Keratinocyte (primary cell): ENCODE data around the gene ZNF516. TPM values are rescaled to one million over a fixed set of nuclear protein-coding genes. Genes with fewer than 3 reads are reported as not detected.

Experiments used
- DNase-seq: peaks from one replicate; pipeline ENCODE4 v3.0.0-alpha.2; 2011; ENCODE audit warnings: low read depth, missing footprints, low spot score
- FAIRE-seq: peaks from 2 replicates; lab custom pipeline; 2011; peaks lifted over from hg19 to GRCh38; lab: Jason Lieb, UNC
- H2AFZ ChIP-seq: 2 replicates; pipeline ENCODE4 v1.6.0; 2012; ENCODE audit warnings: low read length, control low read depth, inconsistent platforms; ENCODE audit not compliant: control insufficient read depth
- H3K27ac ChIP-seq: 2 replicates; pipeline ENCODE4 v1.5.1; 2011; ENCODE audit warnings: low read length; ENCODE audit not compliant: control insufficient read depth, insufficient read depth
- H3K27me3 ChIP-seq: 3 replicates; pipeline ENCODE4 v1.6.0; 2011; ENCODE audit warnings: low read length; ENCODE audit not compliant: control insufficient read depth, insufficient read depth; ENCODE audit errors: extremely low read depth
- H3K36me3 ChIP-seq, 2 experiments: 2 replicates in 1 of 2; 3 replicates in 1 of 2; pipeline ENCODE4 v1.5.1; 2011; ENCODE audit warnings: low read length in 2 of 2, mild to moderate bottlenecking in 1 of 2; ENCODE audit not compliant: control insufficient read depth in 2 of 2, insufficient read depth in 2 of 2; ENCODE audit errors: extremely low read depth in 1 of 2
- H3K4me1 ChIP-seq: 3 replicates; pipeline ENCODE4 v1.5.1; 2011; ENCODE audit warnings: low read length; ENCODE audit not compliant: control insufficient read depth, insufficient read depth; ENCODE audit errors: extremely low read depth
- H3K4me2 ChIP-seq: 3 replicates; pipeline ENCODE4 v1.6.0; 2011; ENCODE audit warnings: low read depth, low read length; ENCODE audit not compliant: control insufficient read depth, insufficient read depth; ENCODE audit errors: extremely low read depth
- H3K4me3 ChIP-seq, 3 experiments: fragments of 200-600 bp in 1 of 3; sonication (generic) in 1 of 3; 2 replicates in 2 of 3; 3 replicates in 1 of 3; pipeline ENCODE4 v1.5.1; 2011 to 2016; ENCODE audit warnings: low read length in 3 of 3, mild to moderate bottlenecking in 3 of 3, control low read depth in 2 of 3, inconsistent platforms in 1 of 3, low read depth in 1 of 3, mixed read lengths in 1 of 3, mixed run types in 1 of 3, moderate library complexity in 1 of 3; ENCODE audit not compliant: control insufficient read depth in 2 of 3, insufficient read depth in 2 of 3; ENCODE audit errors: extremely low read depth in 1 of 3
- H3K79me2 ChIP-seq: 2 replicates; pipeline ENCODE4 v1.6.0; 2012; ENCODE audit warnings: low read length; ENCODE audit not compliant: control insufficient read depth, insufficient read depth
- H3K9ac ChIP-seq: 3 replicates; pipeline ENCODE4 v1.6.0; 2011; ENCODE audit warnings: low read length; ENCODE audit not compliant: control insufficient read depth, insufficient read depth; ENCODE audit errors: extremely low read depth
- H3K9me1 ChIP-seq: 3 replicates; pipeline ENCODE4 v1.6.0; 2011; ENCODE audit warnings: low read length; ENCODE audit not compliant: control insufficient read depth, insufficient read depth; ENCODE audit errors: extremely low read depth
- H3K9me3 ChIP-seq: 2 replicates; pipeline ENCODE4 v1.5.1; 2012; ENCODE audit warnings: low read depth, low read length; ENCODE audit not compliant: control insufficient read depth
- H4K20me1 ChIP-seq: 3 replicates; pipeline ENCODE4 v1.6.0; 2011; ENCODE audit warnings: low read length; ENCODE audit not compliant: control insufficient read depth, insufficient read depth; ENCODE audit errors: extremely low read depth
- EZH2 ChIP-seq: IDR thresholded peaks from one replicate; pipeline ENCODE4 v1.6.1; 2012; ENCODE audit warnings: inconsistent platforms, mild to moderate bottlenecking, low read length, moderate library complexity
- dilution Hi-C: fragments of 300-500 bp; cut with MboI; formaldehyde crosslinking; loops from one replicate; pipeline ENCODE4 v1.7.0; 2020; ENCODE audit warnings: low sequenced_read_pairs; ENCODE audit not compliant: extremely low pct_ligation_motif_present
- polyA plus RNA-seq, 5 experiments: library from polyadenylated mRNA; depleted of rRNA in 3 of 5; stranded (reverse) in 3 of 5; stranded (forward) in 1 of 5; unstranded in 1 of 5; fragments of >200 nt; gene quantifications; 1 replicate in 1 of 5; 2 replicates in 3 of 5; 3 replicates in 1 of 5; pipeline versions ENCODE4 v1.2.1 to v1.2.3, GENCODE V29; 2011 to 2012; ENCODE audit warnings: missing spikeins in 2 of 5, low read depth in 1 of 5, low replicate concordance in 1 of 5
- TF ChIP-seq, protein P1 (sequence below), 3 experiments: IDR thresholded peaks in 1 of 3; conservative IDR thresholded peaks in 1 of 3; optimal IDR thresholded peaks in 1 of 3; 2 replicates in 2 of 3; 3 replicates in 1 of 3; pipeline versions ENCODE3 to v1.5.1; 2011; ENCODE audit warnings: low read length in 3 of 3, mild to moderate bottlenecking in 3 of 3, moderate library complexity in 2 of 3, control low read depth in 1 of 3, inconsistent platforms in 1 of 3; ENCODE audit not compliant: insufficient read depth in 2 of 3; ENCODE audit errors: extremely low read depth in 1 of 3

The ZNF516 gene
- polyA plus RNA-seq, 1 donor (not counting 4 experiments of a cell fraction or from before 2014, with no cell fraction given): 9.3 TPM

DNA sequence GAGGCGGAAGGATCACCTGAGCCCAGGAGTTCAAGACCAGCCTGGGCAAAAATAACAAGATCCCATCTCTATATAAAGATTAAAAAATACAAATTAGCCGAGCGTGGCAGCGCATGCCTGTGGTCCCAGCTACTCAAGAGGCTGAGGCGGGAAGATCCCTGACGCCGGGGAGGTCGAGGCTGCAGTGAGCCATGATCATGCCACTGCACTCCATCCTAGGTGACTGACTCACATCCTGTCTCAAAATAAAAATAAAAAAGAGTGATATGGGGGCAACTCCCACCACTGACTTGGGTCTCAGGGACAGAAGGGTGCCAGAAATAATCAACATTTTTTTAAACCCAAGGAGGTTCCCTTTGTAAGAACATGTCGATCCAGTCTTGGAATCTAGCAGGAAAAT lies 37.6 kb downstream of the ZNF516 start:
- no peak overlapping the region for H3K9ac ChIP-seq
- no peak overlapping the region for H3K4me3 ChIP-seq
- no peaks in the 10 kb centered on the region for H3K9me3 ChIP-seq
- peaks cover 71% of the 10 kb centered on the region for H3K79me2 ChIP-seq
- H3K36me3 ChIP-seq: peaks cover 4 to 6% of the 10 kb centered on the region in 2 experiments
- H2AFZ ChIP-seq: no peak overlapping the region
- FAIRE-seq: no peak
- H3K4me1 ChIP-seq: peaks cover 23% of the 10 kb centered on the region
- H3K9me1 ChIP-seq: no peaks in the 10 kb centered on the region
- H3K4me2 ChIP-seq: peak overlapping the region; percentile 11
- dilution Hi-C loops: no loop called here
- no peaks in the 10 kb centered on the region for H4K20me1 ChIP-seq
- H3K27me3 ChIP-seq: no peaks in the 10 kb centered on the region
- no peak for DNase-seq
- TF ChIP-seq EZH2: no peak
- TF ChIP-seq, protein P1, sequence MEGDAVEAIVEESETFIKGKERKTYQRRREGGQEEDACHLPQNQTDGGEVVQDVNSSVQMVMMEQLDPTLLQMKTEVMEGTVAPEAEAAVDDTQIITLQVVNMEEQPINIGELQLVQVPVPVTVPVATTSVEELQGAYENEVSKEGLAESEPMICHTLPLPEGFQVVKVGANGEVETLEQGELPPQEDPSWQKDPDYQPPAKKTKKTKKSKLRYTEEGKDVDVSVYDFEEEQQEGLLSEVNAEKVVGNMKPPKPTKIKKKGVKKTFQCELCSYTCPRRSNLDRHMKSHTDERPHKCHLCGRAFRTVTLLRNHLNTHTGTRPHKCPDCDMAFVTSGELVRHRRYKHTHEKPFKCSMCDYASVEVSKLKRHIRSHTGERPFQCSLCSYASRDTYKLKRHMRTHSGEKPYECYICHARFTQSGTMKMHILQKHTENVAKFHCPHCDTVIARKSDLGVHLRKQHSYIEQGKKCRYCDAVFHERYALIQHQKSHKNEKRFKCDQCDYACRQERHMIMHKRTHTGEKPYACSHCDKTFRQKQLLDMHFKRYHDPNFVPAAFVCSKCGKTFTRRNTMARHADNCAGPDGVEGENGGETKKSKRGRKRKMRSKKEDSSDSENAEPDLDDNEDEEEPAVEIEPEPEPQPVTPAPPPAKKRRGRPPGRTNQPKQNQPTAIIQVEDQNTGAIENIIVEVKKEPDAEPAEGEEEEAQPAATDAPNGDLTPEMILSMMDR (optimal IDR thresholded peaks at IDR 0.05 in 1 of 3, IDR thresholded peaks at IDR 0.05 in 1 of 3, conservative IDR thresholded peaks at IDR 0.05 in 1 of 3; ENCODE audit: extremely low read depth in 1 of 3, insufficient read depth in 2 of 3, low read length in 3 of 3): no peak
- no peak overlapping the region for H3K27ac ChIP-seq

DNA sequence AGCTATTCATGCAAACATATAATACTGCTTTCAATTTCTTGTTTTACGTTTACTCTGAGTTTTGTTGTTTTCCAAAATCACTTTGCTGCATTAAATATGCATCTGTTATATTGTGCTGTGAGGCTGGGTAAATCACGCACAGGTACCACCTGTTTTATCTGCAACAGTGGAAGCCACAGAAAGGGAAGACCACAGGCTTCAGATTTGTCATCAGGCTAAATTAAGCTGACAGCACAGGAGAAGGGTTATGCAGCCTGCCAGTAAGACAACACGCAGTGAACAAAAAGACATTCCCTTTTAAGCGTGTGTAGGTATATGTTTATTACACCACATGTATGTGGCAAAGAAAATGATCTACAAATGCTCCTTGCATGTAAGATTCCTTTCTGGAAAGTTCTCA lies 38.2 kb downstream of the ZNF516 start:
- Histone ChIP-seq H3K27me3 (no peaks in the 10 kb centered on the region), H3K27ac (no peak overlapping the region), H3K9me3 (no peaks in the 10 kb centered on the region), H3K4me1 (peaks cover 23% of the 10 kb centered on the region), H3K79me2 (peaks cover 72% of the 10 kb centered on the region), H3K9me1 (no peaks in the 10 kb centered on the region), H4K20me1 (peaks cover 5% of the 10 kb centered on the region), H3K4me3 (no peak overlapping the region), H3K36me3 (peaks cover 4 to 6% of the 10 kb centered on the region in 2 experiments), H3K4me2 (no peak overlapping the region), H2AFZ (no peak overlapping the region), H3K9ac (no peak overlapping the region)
- DNase-seq (no peak), FAIRE-seq (no peak)
- TF ChIP-seq, protein P1 (optimal IDR thresholded peaks at IDR 0.05 in 1 of 3, IDR thresholded peaks at IDR 0.05 in 1 of 3, conservative IDR thresholded peaks at IDR 0.05 in 1 of 3; ENCODE audit: extremely low read depth in 1 of 3, insufficient read depth in 2 of 3, low read length in 3 of 3): no peak
- no peak for TF ChIP-seq EZH2
- dilution Hi-C loops: no loop called here
